ENCODE data around the gene LIF. TPM values are rescaled to one million over a fixed set of nuclear protein-coding genes. Genes with fewer than 3 reads are reported as not detected.

LIF gene
- total RNA-seq (2012; rRNA removed) = 79.4 and 130 TPM in 2 replicates
- 203 and 214 TPM in 2 replicates for polyA plus RNA-seq (2012; rRNA removed)
- 41.6 and 110 TPM in 2 replicates for polyA plus RNA-seq (2012; cell fraction: cytosol; rRNA removed)
- polyA plus RNA-seq (2012; cell fraction: nucleus; rRNA removed; ENCODE audit: low replicate concordance) = 1,609 and 2,085 TPM in 2 replicates
- percentile 99 among the genes with signal in this experiment for Bru-seq, nascent RNA
- BruChase-seq, experiment 1, labeled RNA remaining after a 6-hour chase = percentile 84 among the genes with signal in this experiment
- BruChase-seq, experiment 2, labeled RNA remaining after a 2-hour chase = percentile 92 among the genes with signal in this experiment
- long read RNA-seq, transcript LIF-201 (3 exons, 3,969 nt) = major isoform, 9 of 86 reads
- long read RNA-seq, partial matches to known transcripts = 1 of 86 reads
- long read RNA-seq, other reads (novel, unspliced or antisense) = 76 of 86 reads

GRCh38 chr22:30245985-30246813, at the start of gene LIF:
TSS of gene LIF (minus strand) at chr22:30246759. CDS start at chr22:30246695, 64 bp downstream.
- DNase-seq (peak; percentile 86), ATAC-seq (ENCODE audit: low read depth) (peak; percentile 6)
- Histone ChIP-seq H3K4ac (ENCODE audit: low read depth, low read length) (peak within 1 kb of the TSS; percentile 100), H2AK9ac (replicated peaks; ENCODE audit: low read depth, low read length, poor library complexity) (peak within 1 kb of the TSS; percentile 96), H2BK5ac (ENCODE audit: low read depth, low read length, poor library complexity, severe bottlenecking) (peak within 1 kb of the TSS; percentile 94), H4K8ac (ENCODE audit: low read depth in 2 of 2, low read length in 2 of 2) (peak within 1 kb of the TSS; percentile 94 to 96), H2AK5ac (ENCODE audit: low read depth, low read length) (peak within 1 kb of the TSS; percentile 100), H4K91ac (ENCODE audit: insufficient read depth, low read depth, low read length) (peak within 1 kb of the TSS; percentile 99), H3K4me1 (ENCODE audit: control insufficient read depth, insufficient read depth, low read length) (peaks cover 65% of the 10 kb centered on the region), H3K27me3 (ENCODE audit: control insufficient read depth, insufficient read depth, low read length) (no peaks in the 10 kb centered on the region), H3K36me3 (ENCODE audit: control insufficient read depth, insufficient read depth, low read length) (peaks cover 39% of the 10 kb centered on the region), H3K9me3 (ENCODE audit: control insufficient read depth, insufficient read depth, low read length) (no peaks in the 10 kb centered on the region), H3K4me2 (ENCODE audit: low read depth, low read length) (peak within 1 kb of the TSS; percentile 94), H2BK15ac (ENCODE audit: low read depth, low read length) (peak within 1 kb of the TSS; percentile 100), H3K9me1 (ENCODE audit: insufficient read depth, low read length) (peaks cover 25% of the 10 kb centered on the region), H3K79me1 (ENCODE audit: low read depth in 1 of 2, low read length in 2 of 2) (peaks cover 37 to 56% of the 10 kb centered on the region in 2 experiments), H3K23ac (ENCODE audit: low read depth, low read length) (peak within 1 kb of the TSS; percentile 99), H2AFZ (replicated peaks; ENCODE audit: low read length, poor library complexity) (peak within 1 kb of the TSS; percentile 89), H4K5ac (ENCODE audit: low read depth, low read length) (peak within 1 kb of the TSS; percentile 100), H3K14ac (replicated peaks; ENCODE audit: low read depth, low read length) (peak within 1 kb of the TSS; percentile 98), H3K27ac (ENCODE audit: insufficient read depth, low read length) (peak within 1 kb of the TSS; percentile 100), H2BK20ac (ENCODE audit: low read depth, low read length) (peak within 1 kb of the TSS; percentile 84), H2BK120ac (ENCODE audit: low read depth, low read length) (peak within 1 kb of the TSS; percentile 99), H3K56ac (ENCODE audit: extremely low read depth, insufficient read depth, low read length) (peak within 1 kb of the TSS; percentile 87), H3K18ac (ENCODE audit: low read depth, low read length) (peak within 1 kb of the TSS; percentile 100), H3K4me3 (ENCODE audit: insufficient read depth, low read depth, low read length) (peak within 1 kb of the TSS; percentile 87), H3K9ac (ENCODE audit: low read depth, low read length) (peak within 1 kb of the TSS; percentile 100), H4K20me1 (ENCODE audit: insufficient read depth, low read length) (no peaks in the 10 kb centered on the region)
- dilution Hi-C loops (cut with HindIII; ENCODE audit: low sequenced_read_pairs, unreplicated experiment) = no loop called here
- ChIA-PET CTCF (no interaction called here), POLR2A (ENCODE audit: unreplicated experiment) (interaction anchor here (0.6 to 1.1 kb wide), 4 partner anchors 34 to 65 kb away, joined by 3 to 4 read pairs (median 4); no protein-coding TSS in a partner anchor)
- TSS peak; percentile 84 for BruUV-seq (replicated peaks)
- in situ Hi-C loops (cut with MboI; ENCODE audit: low sequenced_read_pairs) = no loop called here
- TF ChIP-seq FOS (IDR thresholded peaks at IDR 0.05; ENCODE audit: low read depth, low read length) = no peak
- TF ChIP-seq RFX5 (IDR thresholded peaks at IDR 0.05; ENCODE audit: low read depth, low read length) = no peak
- TF ChIP-seq POLR2A (IDR thresholded peaks at IDR 0.05; ENCODE audit: low read depth, low read length) = peak; percentile 98
- TF ChIP-seq CTCF (conservative IDR thresholded peaks at IDR 0.05; ENCODE audit: low read depth, low read length) = 0 out of 2 replicates have a peak, but pooled peaks have one; percentile 12
- peak; percentile 46; the same call in 1 of the 2 replicates for TF ChIP-seq CEBPB (IDR thresholded peaks at IDR 0.05; ENCODE audit: low read depth, low read length)
- TF ChIP-seq MAZ (IDR thresholded peaks at IDR 0.05; ENCODE audit: borderline replicate concordance, low read depth, low read length) = peak; percentile 59; the same call in 1 of the 2 replicates
- peak; percentile 98 for TF ChIP-seq CHD1 (IDR thresholded peaks at IDR 0.05; ENCODE audit: low read depth, low read length)
- peak; percentile 65; the same call in 1 of the 2 replicates for TF ChIP-seq MXI1 (IDR thresholded peaks at IDR 0.05; ENCODE audit: borderline replicate concordance, low read depth, low read length)
- intact Hi-C loops (cut with micrococcal nuclease) = loop anchor here (2.0 to 5.0 kb wide), 2 partner anchors 41 to 89 kb away; no protein-coding TSS in a partner anchor
- WGBS, 2 experiments (ENCODE audit: extremely low coverage in 2 of 2, insufficient read length in 1 of 2) = 0% methylated on average over 34 of the region's 64 CpGs; no CpG with 5 or more reads in 1 of the 2 experiments
